HepG2 (cell line): ENCODE data around the gene CAMK2D. TPM values are rescaled to one million over a fixed set of nuclear protein-coding genes. Genes with fewer than 3 reads are reported as not detected.
A peak's percentile ranks its signal among the peaks of the same experiment; 100 is the strongest.

Source experiments
- BCL6 ChIP-seq: IDR thresholded peaks from 2 replicates; pipeline ENCODE4 v1.6.1; 2016; ENCODE audit warnings: missing genetic modification reagents, missing compliant biosample characterization
- KDM2A ChIP-seq: sonication (generic); formaldehyde crosslinking; IDR thresholded peaks from 2 replicates; pipeline ENCODE4 v1.4.0; 2020; ENCODE audit warnings: low read depth, missing genetic modification reagents, borderline replicate concordance
- MED8 ChIP-seq: sonication (generic); formaldehyde crosslinking; IDR thresholded peaks from 2 replicates; pipeline ENCODE4 v1.8.1; 2023; ENCODE audit warnings: mild to moderate bottlenecking, missing genetic modification reagents; ENCODE audit not compliant: insufficient replicate concordance
- NFE2L2 ChIP-seq: fragments of 150-350 bp; IDR thresholded peaks from 2 replicates; pipeline ENCODE4 v1.6.1; 2014; ENCODE audit warnings: low read length
- NFIB ChIP-seq: sonication (generic); formaldehyde crosslinking; IDR thresholded peaks from 2 replicates; pipeline ENCODE4 v1.9.0; 2021; ENCODE audit warnings: missing genetic modification reagents, mild to moderate bottlenecking, borderline replicate concordance
- PHF5A ChIP-seq: IDR thresholded peaks from one replicate; pipeline ENCODE4 v1.6.1; 2018; ENCODE audit warnings: low read depth, missing genetic modification reagents; ENCODE audit not compliant: unreplicated experiment
- POGK ChIP-seq: sonication (generic); formaldehyde crosslinking; conservative IDR thresholded peaks from 2 replicates; pipeline ENCODE4 v1.8.0; 2022; ENCODE audit warnings: mild to moderate bottlenecking, moderate library complexity, missing genetic modification reagents
- ZBTB40 ChIP-seq, 2 experiments: fragments of 450-650 bp in 1 of 2; sonication (generic) in 1 of 2; formaldehyde crosslinking in 1 of 2; IDR thresholded peaks; 2 replicates each; pipeline versions ENCODE4 v1.6.1 to v1.8.0; 2016 to 2022; ENCODE audit warnings: antibody characterized with exemption in 1 of 2, mild to moderate bottlenecking in 1 of 2, missing genetic modification reagents in 1 of 2
- ZFP91 ChIP-seq: sonication (generic); formaldehyde crosslinking; IDR thresholded peaks from 2 replicates; pipeline ENCODE4 v1.9.0; 2022; ENCODE audit warnings: missing genetic modification reagents, mild to moderate bottlenecking, borderline replicate concordance
- ZNF24 ChIP-seq: fragments of 450-650 bp; IDR thresholded peaks from 2 replicates; pipeline ENCODE4 v1.6.1; 2017; ENCODE audit warnings: antibody characterized with exemption, mild to moderate bottlenecking
- ZNF296 ChIP-seq: sonication (generic); formaldehyde crosslinking; conservative IDR thresholded peaks from 2 replicates; pipeline ENCODE4 v1.5.0; 2020; ENCODE audit warnings: mild to moderate bottlenecking, missing genetic modification reagents
- ZNF343 ChIP-seq: sonication (generic); formaldehyde crosslinking; IDR thresholded peaks from 2 replicates; pipeline ENCODE4 v1.4.0; 2020; ENCODE audit warnings: mild to moderate bottlenecking, missing genetic modification reagents
- ZNF468 ChIP-seq: sonication (generic); formaldehyde crosslinking; IDR thresholded peaks from 2 replicates; pipeline ENCODE4 v1.8.0; 2022; ENCODE audit warnings: mild to moderate bottlenecking, moderate library complexity, missing genetic modification reagents
- ZNF558 ChIP-seq: sonication (generic); formaldehyde crosslinking; IDR thresholded peaks from 2 replicates; pipeline ENCODE4 v1.9.0; 2022; ENCODE audit warnings: mild to moderate bottlenecking, missing genetic modification reagents, borderline replicate concordance
- ZNF660 ChIP-seq: sonication (generic); formaldehyde crosslinking; IDR thresholded peaks from 2 replicates; pipeline ENCODE4 v1.5.1; 2020; ENCODE audit warnings: mild to moderate bottlenecking, low read depth, missing genetic modification reagents, borderline replicate concordance
- ZNF737 ChIP-seq: sonication (generic); formaldehyde crosslinking; IDR thresholded peaks from 2 replicates; pipeline ENCODE4 v1.5.0; 2020; ENCODE audit warnings: missing genetic modification reagents, mild to moderate bottlenecking, borderline replicate concordance
- polyA plus RNA-seq, 8 experiments: library from polyadenylated mRNA; depleted of rRNA in 3 of 8; stranded (reverse) in 7 of 8; unstranded in 1 of 8; fragments of >200 nt; fragmentation: Illumina TruSeq in 4 of 8; extraction: Trizol in 4 of 8; gene quantifications; 2 replicates each; pipeline versions ENCODE4 v1.2.1 to v1.2.3, GENCODE V29; 2011 to 2016; ENCODE audit warnings: low read depth in 4 of 8, missing spikeins in 1 of 8, mixed read lengths in 1 of 8; ENCODE audit not compliant: insufficient read depth in 1 of 8
- total RNA-seq, 5 experiments: library from RNA; depleted of rRNA; stranded (reverse); fragments of >200 nt; fragmentation: Illumina TruSeq; extraction: Trizol; gene quantifications; 2 replicates each; pipeline ENCODE4 v1.2.3, GENCODE V29; 2016; ENCODE audit warnings: low read depth in 1 of 5

Gene CAMK2D
- total and polyA plus RNA-seq, 2 of the 13 experiments (the other 11 are each of a cell fraction or from before 2014, with no cell fraction given), result 18.0 to 65.4 TPM

DNA sequence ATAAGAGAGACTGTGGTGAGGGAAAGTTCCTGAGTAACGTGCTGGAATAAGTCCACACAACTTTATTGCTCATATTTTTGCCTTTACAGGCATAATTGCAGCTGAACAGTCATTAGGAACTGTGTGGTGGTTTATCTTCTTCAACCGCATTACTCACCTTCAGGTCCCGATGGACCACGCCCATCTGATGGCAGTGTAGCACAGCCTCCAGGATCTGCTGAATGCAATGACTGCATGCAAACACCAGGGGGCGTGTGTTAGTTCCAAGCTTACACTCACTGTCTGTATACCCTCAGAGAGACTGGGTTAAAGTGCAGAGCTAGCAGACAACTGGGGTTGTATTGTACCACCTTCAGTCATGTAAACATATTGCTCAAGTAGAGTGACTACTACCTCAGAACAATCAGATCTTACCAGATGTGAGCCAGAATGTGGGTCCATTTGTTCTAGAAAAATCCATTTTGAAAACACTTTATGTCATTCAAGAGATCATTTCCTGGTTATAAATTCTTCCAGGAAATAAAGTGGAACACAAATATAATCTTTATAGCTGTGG lies 214.0 kb downstream of the CAMK2D start (continued):
- TF ChIP-seq ZNF558, result no peak
- TF ChIP-seq POGK (CRISPR knock-in tag), result no peak
- TF ChIP-seq ZFP91 (CRISPR knock-in tag), result no peak; the same call in 1 of the 2 replicates
- peak; percentile 84 for TF ChIP-seq BCL6 (CRISPR knock-in tag)
- TF ChIP-seq MED8 (CRISPR knock-in tag), result no peak
- TF ChIP-seq ZNF468 (CRISPR knock-in tag), result no peak
- no peak for TF ChIP-seq ZNF660
- no peak for TF ChIP-seq ZNF296 (CRISPR knock-in tag)
- TF ChIP-seq ZNF737 (CRISPR knock-in tag), result no peak
- peak; percentile 85 for TF ChIP-seq PHF5A (CRISPR knock-in tag)
- 0 out of 2 replicates have a peak, but pooled peaks have one; percentile 30 for TF ChIP-seq ZNF24
- 0 out of 2 replicates have a peak, but pooled peaks have one; percentile 51 for TF ChIP-seq KDM2A (CRISPR knock-in tag)
- TF ChIP-seq NFIB (CRISPR knock-in tag), result no peak
- TF ChIP-seq ZNF343 (CRISPR knock-in tag), result no peak
- TF ChIP-seq ZBTB40 (IDR thresholded peaks at IDR 0.05), result no peak
- TF ChIP-seq ZBTB40 (CRISPR knock-in tag; IDR thresholded peaks at IDR 0.05), result no peak
- TF ChIP-seq NFE2L2, result no peak
